Nephron progenitor cell (in vitro differentiated cells): ENCODE data around the gene ECEL1.
A peak's percentile ranks its signal among the peaks of the same experiment; 100 is the strongest.
"Not testable (repeated sequence)": the region's sequence is repeated elsewhere in the genome, so short reads cannot be mapped to it uniquely, and the experiment has no call there.

Experiments used
- DNase-seq: peaks from one replicate; pipeline ENCODE4 v3.0.0; 2021
- H3K27ac Mint-ChIP-seq: 2 replicates; pipeline ENCODE4 v1.8.0; 2021; ENCODE audit warnings: mild to moderate bottlenecking, moderate library complexity, mixed read lengths
- H3K27me3 Mint-ChIP-seq: 2 replicates; pipeline ENCODE4 v1.8.0; 2021; ENCODE audit warnings: mild to moderate bottlenecking, low read depth, mixed read lengths; ENCODE audit not compliant: poor library complexity
- H3K36me3 Mint-ChIP-seq: 2 replicates; pipeline ENCODE4 v1.8.0; 2021; ENCODE audit warnings: low read depth, mixed read lengths
- H3K4me1 Mint-ChIP-seq: 2 replicates; pipeline ENCODE4 v1.8.0; 2021; ENCODE audit warnings: mixed read lengths
- H3K4me3 Mint-ChIP-seq: 2 replicates; pipeline ENCODE4 v1.8.0; 2021; ENCODE audit warnings: mild to moderate bottlenecking, moderate library complexity, mixed read lengths
- H3K9me3 Mint-ChIP-seq: 2 replicates; pipeline ENCODE4 v1.8.0; 2021; ENCODE audit warnings: mild to moderate bottlenecking, moderate library complexity, mixed read lengths
- CTCF ChIP-seq: fragments of 200-600 bp; sonication (generic); IDR thresholded peaks from 2 replicates; pipeline ENCODE4 v1.5.0; 2021; ENCODE audit warnings: antibody characterized with exemption

Gene ECEL1

GRCh38 chr2:232447091-232447620, 40.5 kb downstream of the ECEL1 start:
- Mint-ChIP-seq H3K4me3 (no peak overlapping the region), H3K27ac (no peak overlapping the region)

GRCh38 chr2:232446266-232446777, 41.3 kb downstream of the ECEL1 start:
- peak; percentile 47 for TF ChIP-seq CTCF
- H3K4me3 Mint-ChIP-seq, H3K9me3 Mint-ChIP-seq, H3K36me3 Mint-ChIP-seq, H3K27ac Mint-ChIP-seq, DNase-seq: not testable (repeated sequence)
- Mint-ChIP-seq H3K4me1 (peaks cover 27% of the 10 kb centered on the region), H3K27me3 (peaks cover 26% of the 10 kb centered on the region)

More at GRCh38 chr2:232447091-232447620, 40.5 kb downstream of the ECEL1 start:
- Mint-ChIP-seq H3K36me3 (no peaks in the 10 kb centered on the region), H3K27me3 (peaks cover 21% of the 10 kb centered on the region), H3K4me1 (peaks cover 27% of the 10 kb centered on the region), H3K9me3 (no peaks in the 10 kb centered on the region)
- no peak for TF ChIP-seq CTCF
- DNase-seq = no peak

GRCh38 chr2:232445149-232445885, 42.3 kb downstream of the ECEL1 start:
- Mint-ChIP-seq H3K4me1 (peaks cover 31% of the 10 kb centered on the region), H3K27me3 (peaks cover 30% of the 10 kb centered on the region)
- H3K27ac Mint-ChIP-seq, H3K36me3 Mint-ChIP-seq, DNase-seq, H3K9me3 Mint-ChIP-seq, H3K4me3 Mint-ChIP-seq: not testable (repeated sequence)

GRCh38 chr2:232444409-232445148, 43.1 kb downstream of the ECEL1 start:
- peaks cover 31% of the 10 kb centered on the region for H3K4me1 Mint-ChIP-seq
- no peak overlapping the region for H3K4me3 Mint-ChIP-seq
- DNase-seq = peak; percentile 56
- no peaks in the 10 kb centered on the region for H3K36me3 Mint-ChIP-seq
- no peaks in the 10 kb centered on the region for H3K9me3 Mint-ChIP-seq
- TF ChIP-seq CTCF = peak; percentile 53
- H3K27ac Mint-ChIP-seq = no peak overlapping the region
- H3K27me3 Mint-ChIP-seq = peaks cover 34% of the 10 kb centered on the region

GRCh38 chr2:232443669-232444408, 43.8 kb downstream of the ECEL1 start:
- not testable (repeated sequence) for H3K36me3 Mint-ChIP-seq, H3K9me3 Mint-ChIP-seq, H3K27ac Mint-ChIP-seq, H3K4me3 Mint-ChIP-seq, DNase-seq
- Mint-ChIP-seq H3K4me1 (peaks cover 31% of the 10 kb centered on the region), H3K27me3 (peaks cover 34% of the 10 kb centered on the region)

GRCh38 chr2:232443047-232443446, 44.6 kb downstream of the ECEL1 start:
- H3K27me3 Mint-ChIP-seq = peaks cover 39% of the 10 kb centered on the region
- not testable (repeated sequence) for H3K36me3 Mint-ChIP-seq, DNase-seq, H3K4me3 Mint-ChIP-seq, H3K9me3 Mint-ChIP-seq, H3K27ac Mint-ChIP-seq
- peaks cover 26% of the 10 kb centered on the region for H3K4me1 Mint-ChIP-seq

GRCh38 chr2:232442431-232442830, 45.2 kb downstream of the ECEL1 start:
- H3K4me3 Mint-ChIP-seq = not testable (repeated sequence)
- H3K4me1 Mint-ChIP-seq = peaks cover 20% of the 10 kb centered on the region

GRCh38 chr2:232441922-232442321, 45.7 kb downstream of the ECEL1 start:
- not testable (repeated sequence) for H3K36me3 Mint-ChIP-seq, H3K4me3 Mint-ChIP-seq, H3K9me3 Mint-ChIP-seq, DNase-seq, H3K27ac Mint-ChIP-seq
- peaks cover 43% of the 10 kb centered on the region for H3K27me3 Mint-ChIP-seq
- H3K4me1 Mint-ChIP-seq = peaks cover 15% of the 10 kb centered on the region

More at GRCh38 chr2:232442431-232442830, 45.2 kb downstream of the ECEL1 start:
- H3K27me3 Mint-ChIP-seq = peaks cover 44% of the 10 kb centered on the region
- H3K9me3 Mint-ChIP-seq, H3K36me3 Mint-ChIP-seq, H3K27ac Mint-ChIP-seq, DNase-seq: not testable (repeated sequence)
